Skeletal muscle tissue (tissue), 4 donors: ENCODE measurements around the gene TNRC18. TPM values are rescaled to one million over a fixed set of nuclear protein-coding genes. Genes with fewer than 3 reads are reported as not detected.
"Not testable (repeated sequence)": the region's sequence is repeated elsewhere in the genome, so short reads cannot be mapped to it uniquely, and the experiment has no call there.

Experiments used
- H3K27ac ChIP-seq: one replicate; pipeline ENCODE4 v1.7.0; 2013; ENCODE audit warnings: mild to moderate bottlenecking, low read depth, low read length, inconsistent platforms
- H3K27me3 ChIP-seq, 3 donors: one replicate each; pipeline ENCODE4 v1.7.0; 2013; ENCODE audit warnings: low read length in 3 of 3; ENCODE audit not compliant: control insufficient read depth in 3 of 3, insufficient read depth in 3 of 3
- H3K36me3 ChIP-seq, 3 donors: one replicate each; pipeline ENCODE4 v1.7.0; 2013; ENCODE audit warnings: low read length in 3 of 3; ENCODE audit not compliant: control insufficient read depth in 3 of 3, insufficient read depth in 3 of 3
- H3K4me1 ChIP-seq, 3 donors: one replicate each; pipeline ENCODE4 v1.7.0; 2013; ENCODE audit warnings: low read length in 3 of 3, mild to moderate bottlenecking in 3 of 3; ENCODE audit not compliant: control insufficient read depth in 3 of 3, insufficient read depth in 3 of 3
- H3K4me3 ChIP-seq, 3 donors: one replicate each; pipeline ENCODE4 v1.7.0; 2013; ENCODE audit warnings: low read length in 3 of 3
- H3K9ac ChIP-seq, 3 donors: one replicate each; pipeline ENCODE4 v1.7.0; 2013; ENCODE audit warnings: low read length in 3 of 3, mild to moderate bottlenecking in 3 of 3, moderate library complexity in 2 of 3, low read depth in 1 of 3
- H3K9me3 ChIP-seq, 3 donors: one replicate each; pipeline ENCODE4 v1.7.0; 2013; ENCODE audit warnings: low read length in 3 of 3; ENCODE audit not compliant: control insufficient read depth in 3 of 3
- total RNA-seq: library from RNA; depleted of rRNA; stranded (reverse); fragments of >200 nt; gene quantifications from one replicate; pipeline ENCODE4 v1.2.3, GENCODE V29; 2014
- donor health status: Osteomylitis.

The TNRC18 gene
- total RNA-seq, 1 donor from 2014 or later, result 25.6 TPM

DNA sequence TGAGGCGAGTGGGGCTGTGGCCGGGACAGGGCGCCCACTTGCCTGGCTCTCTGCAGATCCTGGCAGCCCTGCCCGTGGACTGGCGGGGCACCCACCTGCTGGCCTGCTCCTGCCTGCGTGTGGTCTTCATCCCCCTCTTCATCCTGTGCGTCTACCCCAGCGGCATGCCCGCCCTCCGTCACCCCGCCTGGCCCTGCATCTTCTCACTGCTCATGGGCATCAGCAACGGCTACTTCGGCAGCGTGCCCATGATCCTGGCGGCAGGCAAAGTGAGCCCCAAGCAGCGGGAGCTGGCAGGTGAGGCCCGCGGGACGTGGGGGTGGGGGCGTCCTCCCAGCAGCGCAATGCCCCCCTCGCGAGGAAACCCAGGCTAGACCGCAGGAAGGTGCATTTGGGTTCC lies 123.3 kb downstream of the TNRC18 start:
- Histone ChIP-seq H3K4me1 (no peaks in the 10 kb centered on the region), H3K27me3 (peaks cover 4 to 18% (median 8%) of the 10 kb centered on the region in 3 donors), H3K9ac (no peak overlapping the region), H3K4me3 (no peak overlapping the region), H3K9me3 (no peaks in the 10 kb centered on the region), H3K36me3 (no peaks in the 10 kb centered on the region), H3K27ac (no peak overlapping the region)

- Histone ChIP-seq H3K36me3 (no peaks in the 10 kb centered on the region), H3K27me3 (peaks cover 4 to 18% (median 8%) of the 10 kb centered on the region in 3 donors), H3K4me1 (no peaks in the 10 kb centered on the region), H3K9ac (no peak overlapping the region), H3K27ac (no peak overlapping the region), H3K9me3 (peaks cover 0 to 4% (median 0%) of the 10 kb centered on the region in 3 donors), H3K4me3 (no peak overlapping the region)
Measured at GRCh38 chr7:5296611-5297226, 126.9 kb downstream of the TNRC18 start.

DNA sequence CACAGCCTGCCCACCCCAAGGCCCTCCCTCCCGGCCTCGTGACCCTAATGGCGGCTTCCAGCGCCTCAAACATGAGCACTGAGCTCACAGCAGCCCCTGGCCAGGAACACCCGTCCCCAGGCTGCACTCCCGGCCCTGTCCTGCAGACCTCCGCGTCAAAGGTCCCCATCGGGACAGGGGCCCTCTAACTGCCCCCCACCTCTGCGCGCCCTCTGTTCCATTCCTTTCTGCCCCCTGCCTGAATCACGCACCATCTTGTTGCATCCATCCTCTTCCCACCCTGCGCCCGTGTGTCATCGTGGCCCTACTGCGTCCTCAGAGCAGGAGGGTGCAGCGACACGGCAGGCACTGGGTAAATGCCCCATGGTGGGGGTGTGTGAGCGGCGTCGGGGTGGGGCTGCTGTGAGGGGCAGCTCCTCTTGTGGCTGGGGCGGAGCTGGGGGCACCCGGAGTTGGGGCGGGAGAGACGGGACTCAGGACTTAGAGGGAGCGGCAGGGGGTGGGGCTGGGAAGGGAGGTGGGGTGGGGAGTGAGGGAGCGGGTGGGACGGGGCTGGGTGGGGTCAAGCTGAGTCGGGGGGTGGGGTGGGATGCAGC lies 127.5 kb downstream of the TNRC18 start:
- Histone ChIP-seq H3K27me3 (peaks cover 4 to 18% (median 8%) of the 10 kb centered on the region in 3 donors), H3K9ac (no peak overlapping the region), H3K4me3 (no peak overlapping the region), H3K9me3 (peaks cover 0 to 4% (median 0%) of the 10 kb centered on the region in 3 donors), H3K4me1 (no peaks in the 10 kb centered on the region), H3K36me3 (no peaks in the 10 kb centered on the region), H3K27ac (no peak overlapping the region)

DNA sequence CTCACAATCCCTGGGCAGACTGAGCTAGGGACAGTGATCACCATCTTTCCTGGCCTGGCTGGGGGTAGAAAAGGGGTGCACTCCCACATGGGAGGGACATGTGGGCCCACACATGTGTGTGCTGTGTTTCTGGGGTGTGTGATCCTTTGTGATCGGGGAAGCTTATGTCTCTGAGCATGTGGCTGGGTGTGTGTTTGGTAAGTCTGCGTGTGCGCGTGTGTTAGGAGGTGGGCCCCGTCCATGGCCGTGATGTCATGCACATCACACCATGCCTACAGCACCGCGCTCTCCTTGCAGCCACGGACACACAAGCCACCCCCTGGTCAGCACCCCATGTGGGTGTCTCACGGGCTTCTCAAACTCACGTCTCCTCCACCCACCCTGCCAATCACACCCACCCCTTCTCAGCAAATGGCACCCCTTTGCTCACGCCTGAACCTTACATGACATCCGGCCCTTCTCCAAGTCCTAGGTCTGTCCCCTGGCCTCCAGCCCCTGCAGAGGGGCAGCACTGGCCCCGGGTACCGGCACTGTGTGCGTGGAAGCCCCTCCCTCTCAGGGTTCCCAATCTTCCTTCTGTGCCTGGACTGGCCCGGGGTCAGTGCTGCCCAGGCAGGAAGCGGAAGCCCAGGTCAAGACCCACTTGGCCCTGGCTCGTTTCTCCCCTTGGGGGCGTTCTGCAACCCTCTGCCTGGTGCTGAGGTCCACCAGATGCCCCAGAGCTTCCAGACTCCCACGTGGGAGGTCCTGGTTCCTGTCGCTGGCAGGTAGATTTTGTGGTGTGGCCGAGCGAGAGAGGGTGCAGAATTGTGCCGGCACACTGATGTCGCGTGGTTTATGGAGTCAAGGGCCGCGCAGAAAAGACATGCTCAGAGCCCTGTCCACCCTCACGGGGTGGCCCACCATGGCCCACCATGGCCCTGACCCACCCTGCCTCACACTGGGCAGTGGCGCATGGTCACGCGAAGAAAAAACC lies 128.3 kb downstream of the TNRC18 start:
- Histone ChIP-seq H3K27me3 (peaks cover 4 to 18% (median 8%) of the 10 kb centered on the region in 3 donors), H3K4me3 (no peak overlapping the region), H3K4me1 (no peaks in the 10 kb centered on the region), H3K9me3 (peaks cover 0 to 4% (median 0%) of the 10 kb centered on the region in 3 donors), H3K27ac (no peak overlapping the region), H3K9ac (no peak overlapping the region), H3K36me3 (no peaks in the 10 kb centered on the region)

- H3K4me3 ChIP-seq, result no peak overlapping the region
- no peaks in the 10 kb centered on the region for H3K36me3 ChIP-seq
- no peak overlapping the region for H3K27ac ChIP-seq
- H3K4me1 ChIP-seq, result no peaks in the 10 kb centered on the region
- H3K9me3 ChIP-seq, result peaks cover 0 to 4% (median 0%) of the 10 kb centered on the region in 3 donors
- H3K9ac ChIP-seq, result no peak overlapping the region
- H3K27me3 ChIP-seq, result peaks cover 4 to 18% (median 8%) of the 10 kb centered on the region in 3 donors
Measured at GRCh38 chr7:5294169-5294987, 129.3 kb downstream of the TNRC18 start.

DNA sequence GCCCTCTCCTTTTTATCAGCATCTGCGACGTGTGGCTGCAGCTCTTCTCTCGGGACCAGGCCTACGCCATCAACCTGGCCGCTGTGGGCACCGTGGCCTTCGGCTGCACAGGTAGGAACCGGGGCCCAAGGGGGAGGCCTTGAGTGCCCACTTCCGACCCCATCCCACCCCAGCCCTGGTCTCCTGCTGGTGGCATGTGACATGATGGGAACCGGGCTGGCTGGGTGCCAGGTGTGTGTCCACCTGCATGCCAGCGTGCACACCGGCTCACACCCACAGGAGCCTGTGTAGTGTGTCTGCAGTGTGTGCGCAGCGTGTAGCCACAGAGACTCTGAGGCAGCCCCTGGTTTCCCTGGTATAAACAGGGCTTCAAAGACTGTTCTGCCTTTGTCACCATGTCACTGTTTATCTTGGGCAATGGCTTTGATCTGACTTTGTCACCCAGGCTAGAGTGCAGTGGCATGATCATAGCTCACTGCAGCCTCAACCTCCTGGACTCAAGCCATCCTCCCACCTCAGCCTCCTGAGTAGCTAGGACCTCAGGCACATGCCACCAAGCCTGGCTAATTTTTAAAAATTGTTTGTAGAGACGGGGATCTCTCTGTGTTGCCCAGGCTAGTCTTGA lies 131.8 kb downstream of the TNRC18 start:
- H3K4me1 ChIP-seq, H3K27ac ChIP-seq, H3K9ac ChIP-seq, H3K4me3 ChIP-seq, H3K36me3 ChIP-seq, H3K27me3 ChIP-seq, H3K9me3 ChIP-seq: not testable (repeated sequence)

DNA sequence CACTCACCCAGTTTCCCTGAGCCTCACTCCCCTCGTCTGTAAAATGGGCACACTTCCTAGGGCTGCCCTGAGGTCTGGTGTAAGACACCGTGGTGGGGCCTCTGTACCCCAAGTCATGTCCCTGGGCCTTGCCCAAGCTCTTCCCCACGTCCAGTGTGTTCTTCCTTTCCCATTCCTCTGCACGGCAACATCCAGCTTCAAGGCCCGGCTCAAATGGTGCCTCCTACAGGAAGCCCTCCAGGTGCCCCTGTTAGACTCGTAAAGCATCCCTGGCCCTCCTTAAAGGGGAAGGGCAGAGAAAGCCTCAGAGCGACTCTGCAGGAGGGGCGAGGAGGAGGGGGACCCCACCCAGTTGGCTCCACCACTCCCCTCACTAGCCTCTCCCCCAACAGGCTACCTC lies 132.3 kb downstream of the TNRC18 start:
- Histone ChIP-seq H3K9ac (no peak overlapping the region), H3K4me1 (no peaks in the 10 kb centered on the region), H3K27me3 (peaks cover 0 to 6% (median 3%) of the 10 kb centered on the region in 3 donors), H3K36me3 (no peaks in the 10 kb centered on the region), H3K9me3 (peaks cover 0 to 4% (median 0%) of the 10 kb centered on the region in 3 donors), H3K4me3 (no peak overlapping the region), H3K27ac (no peak overlapping the region)

DNA sequence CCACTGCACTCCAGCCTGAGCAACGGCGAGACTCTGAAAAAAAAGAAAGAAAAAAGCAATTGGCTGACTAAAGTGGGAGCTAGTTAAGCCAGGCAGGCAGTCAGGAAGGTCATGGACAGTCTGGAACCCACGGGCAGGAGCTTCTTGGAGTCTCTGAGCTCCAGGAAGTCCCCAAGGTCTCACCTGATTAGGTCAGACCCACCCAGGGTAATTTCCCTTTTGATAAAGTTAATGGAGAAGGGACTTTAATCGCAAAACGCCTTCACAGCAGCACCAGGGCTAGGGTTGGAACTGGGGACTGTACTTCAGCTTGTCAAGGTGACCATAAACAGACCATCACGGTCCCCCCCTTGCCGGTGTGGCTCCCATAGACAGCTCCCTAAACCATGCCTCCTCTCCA lies 134.3 kb downstream of the TNRC18 start:
- H3K4me1 ChIP-seq, result no peaks in the 10 kb centered on the region
- peaks cover 0 to 1% (median 0%) of the 10 kb centered on the region in 3 donors for H3K9me3 ChIP-seq
- H3K27ac ChIP-seq, result no peak overlapping the region
- no peak overlapping the region for H3K4me3 ChIP-seq
- H3K36me3 ChIP-seq, result no peaks in the 10 kb centered on the region
- no peak overlapping the region for H3K9ac ChIP-seq
- peaks cover 0 to 3% (median 0%) of the 10 kb centered on the region in 3 donors for H3K27me3 ChIP-seq

- H3K27ac ChIP-seq, H3K9ac ChIP-seq, H3K9me3 ChIP-seq, H3K4me3 ChIP-seq, H3K36me3 ChIP-seq, H3K27me3 ChIP-seq, H3K4me1 ChIP-seq: not testable (repeated sequence)
Measured at GRCh38 chr7:5288560-5288959, 135.1 kb downstream of the TNRC18 start.
